Common myeloid progenitor, CD34-positive (primary cell): Measurements from ENCODE around the gene CIAPIN1.

Experiments used
- CTCF ChIA-PET: fragments of 350-600 bp; sonication (Branson Sonifier 250); formaldehyde crosslinking; loops from one replicate; lab custom pipeline; 2021; ENCODE audit warnings: antibody characterized with exemption; lab: Charles Lee
- POLR2A ChIA-PET: fragments of 350-600 bp; sonication (Branson Sonifier 250); formaldehyde crosslinking; loops from one replicate; lab custom pipeline; 2021; ENCODE audit warnings: antibody characterized with exemption; lab: Charles Lee
- DNase-seq, 3 donors: peaks; one replicate each; pipeline versions ENCODE4 v3.0.0 to v3.0.0-alpha.2; 2013
- H3K27ac ChIP-seq, 2 experiments: 1 replicate in 1 of 2; 2 replicates in 1 of 2; pipeline ENCODE4 v1.7.0; 2013; ENCODE audit warnings: inconsistent platforms in 2 of 2, low read length in 2 of 2, mild to moderate bottlenecking in 2 of 2, low read depth in 1 of 2, moderate library complexity in 1 of 2; ENCODE audit not compliant: severe bottlenecking in 2 of 2, insufficient read depth in 1 of 2, poor library complexity in 1 of 2
- H3K27me3 ChIP-seq, 5 experiments: replicated peaks in 2 of 5; 1 replicate in 3 of 5; 2 replicates in 2 of 5; pipeline versions ENCODE4 v1.6.1 to v1.7.0; 2013; ENCODE audit warnings: low read length in 4 of 5, mild to moderate bottlenecking in 2 of 5, moderate library complexity in 2 of 5, inconsistent platforms in 1 of 5; ENCODE audit not compliant: insufficient read depth in 5 of 5, control insufficient read depth in 4 of 5
- H3K36me3 ChIP-seq, 4 experiments: 1 replicate in 2 of 4; 2 replicates in 2 of 4; pipeline versions ENCODE4 v1.6.1 to v1.7.0; 2013; ENCODE audit warnings: low read length in 3 of 4, control low read depth in 1 of 4, mild to moderate bottlenecking in 1 of 4; ENCODE audit not compliant: control insufficient read depth in 4 of 4, insufficient read depth in 4 of 4
- H3K4me1 ChIP-seq, 4 experiments: 1 replicate in 3 of 4; 2 replicates in 1 of 4; pipeline versions ENCODE4 v1.6.1 to v1.7.1; 2013; ENCODE audit warnings: low read length in 3 of 4, mild to moderate bottlenecking in 3 of 4, control low read depth in 1 of 4, inconsistent platforms in 1 of 4, moderate library complexity in 1 of 4; ENCODE audit not compliant: control insufficient read depth in 4 of 4, insufficient read depth in 4 of 4; ENCODE audit errors: control extremely low read depth in 1 of 4
- H3K4me3 ChIP-seq, 7 experiments: 1 replicate in 4 of 7; 2 replicates in 3 of 7; pipeline versions ENCODE4 v1.5.1 to v1.7.0; 2013; ENCODE audit warnings: mild to moderate bottlenecking in 7 of 7, low read length in 6 of 7, moderate library complexity in 6 of 7, inconsistent platforms in 2 of 7, low read depth in 2 of 7, control low read depth in 1 of 7; ENCODE audit not compliant: insufficient read depth in 4 of 7, control insufficient read depth in 1 of 7; ENCODE audit errors: extremely low read depth in 1 of 7
- H3K9me3 ChIP-seq, 5 experiments: 1 replicate in 4 of 5; 2 replicates in 1 of 5; pipeline versions ENCODE4 v1.6.1 to v1.7.1; 2013; ENCODE audit warnings: low read length in 4 of 5, mild to moderate bottlenecking in 2 of 5, inconsistent platforms in 1 of 5, low read depth in 1 of 5, moderate library complexity in 1 of 5; ENCODE audit not compliant: control insufficient read depth in 4 of 5, insufficient read depth in 2 of 5; ENCODE audit errors: control extremely low read depth in 1 of 5
- WGBS: methylation state at CpG from one replicate; pipeline ENCODE4 v1.1.5; 2013; ENCODE audit not compliant: insufficient coverage; 5-methylcytosine and 5-hydroxymethylcytosine counted together

The CIAPIN1 gene

DNA sequence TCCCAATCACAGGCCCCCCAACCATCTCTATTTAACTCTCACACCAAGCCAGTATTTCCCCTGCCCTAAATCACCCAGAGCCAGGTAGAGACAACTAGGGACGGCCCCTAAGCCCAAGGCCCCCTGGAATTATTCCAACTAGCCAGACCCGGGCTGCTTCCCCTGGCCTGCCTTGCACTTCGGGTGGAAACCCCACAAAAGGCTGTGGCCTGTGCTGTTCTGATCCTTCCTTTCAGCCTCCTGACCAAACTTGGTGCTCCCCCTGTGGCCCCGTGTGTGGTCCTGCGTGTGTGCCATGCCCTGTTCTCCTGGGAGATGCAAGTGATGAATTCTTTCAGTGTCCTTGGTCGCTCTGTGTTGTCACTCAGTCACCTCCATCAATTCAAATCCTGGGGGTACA lies 27.7 kb downstream of the CIAPIN1 start:
- Histone ChIP-seq H3K27ac (peak overlapping the region in 1 of 2 experiments; percentile 26), H3K9me3 (no peaks in the 10 kb centered on the region), H3K27me3 (no peaks in the 10 kb centered on the region), H3K36me3 (no peaks in the 10 kb centered on the region), H3K4me3 (no peak overlapping the region), H3K4me1 (peaks cover 0 to 25% (median 21%) of the 10 kb centered on the region in 4 experiments)
- POLR2A ChIA-PET, result no interaction called here
- 73% methylated on average over 3 of the region's 6 CpGs for WGBS
- DNase-seq, result peak in 1 of 3 donors; percentile 5
- CTCF ChIA-PET, result interaction anchor here (0.8 to 14.8 kb wide), 13 partner anchors 10 to 113 kb away, joined by 3 to 250 read pairs (median 6); partner anchors contain the start of genes CCL17 and POLR2C

DNA sequence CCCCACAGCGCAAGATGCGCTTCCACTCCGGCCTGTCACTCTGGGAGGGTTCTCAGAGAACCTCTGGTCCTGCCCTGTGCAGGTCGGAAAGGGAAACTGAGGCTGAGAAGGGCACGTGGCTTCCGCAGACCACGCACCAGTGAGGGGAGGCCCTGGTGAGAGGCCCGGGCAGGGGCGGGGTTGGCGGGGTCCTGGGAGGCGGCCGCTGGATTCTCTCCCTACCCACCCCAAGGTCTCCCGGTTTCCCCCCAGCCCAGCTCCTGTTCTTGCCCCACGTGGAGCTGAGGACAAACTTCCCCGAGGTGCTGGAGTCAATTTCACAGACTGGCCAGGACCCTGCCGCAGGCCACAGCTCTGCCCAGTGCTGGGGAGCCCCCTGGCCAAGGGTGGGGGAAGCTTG lies 31.1 kb downstream of the CIAPIN1 start:
- H3K27ac ChIP-seq, result no peak overlapping the region
- peaks cover 0 to 25% (median 21%) of the 10 kb centered on the region in 4 experiments for H3K4me1 ChIP-seq
- no peaks in the 10 kb centered on the region for H3K9me3 ChIP-seq
- no peaks in the 10 kb centered on the region for H3K36me3 ChIP-seq
- peak overlapping the region in 1 of 7 experiments; percentile 60 for H3K4me3 ChIP-seq
- POLR2A ChIA-PET, result interaction anchor here (0.7 to 1.5 kb wide), 2 partner anchors 31 to 158 kb away, joined by 6 to 7 read pairs; partner anchors contain the start of genes CIAPIN1 and COQ9
- CTCF ChIA-PET, result interaction anchor here (0.8 to 14.8 kb wide), 22 partner anchors 10 to 167 kb away, joined by 3 to 250 read pairs (median 4); partner anchors contain the start of genes CIAPIN1, COQ9 and POLR2C
- H3K27me3 ChIP-seq, result peaks cover 0 to 1% (median 0%) of the 10 kb centered on the region in 5 experiments
- 86% methylated on average over 13 of the region's 16 CpGs for WGBS
- DNase-seq, result no peak

- Histone ChIP-seq H3K27me3 (peaks cover 0 to 5% (median 0%) of the 10 kb centered on the region in 5 experiments), H3K9me3 (no peaks in the 10 kb centered on the region), H3K36me3 (no peaks in the 10 kb centered on the region), H3K4me1 (peaks cover 0 to 19% (median 14%) of the 10 kb centered on the region in 4 experiments), H3K4me3 (no peak overlapping the region), H3K27ac (no peak overlapping the region)
- ChIA-PET CTCF (interaction anchor here (1.0 to 14.8 kb wide), 5 partner anchors 9 to 107 kb away, joined by 3 to 250 read pairs (median 4); partner anchors contain the start of gene CCL17), POLR2A (interaction anchor here (0.6 kb wide), 1 partner anchor 304 kb away, joined by 3 read pairs; no protein-coding TSS in a partner anchor)
- no peak for DNase-seq
- 80% methylated on average over 2 of the region's 7 CpGs for WGBS
These were observed 33.5 kb downstream of the CIAPIN1 start for GRCh38 chr16:57413733-57414132.

DNA sequence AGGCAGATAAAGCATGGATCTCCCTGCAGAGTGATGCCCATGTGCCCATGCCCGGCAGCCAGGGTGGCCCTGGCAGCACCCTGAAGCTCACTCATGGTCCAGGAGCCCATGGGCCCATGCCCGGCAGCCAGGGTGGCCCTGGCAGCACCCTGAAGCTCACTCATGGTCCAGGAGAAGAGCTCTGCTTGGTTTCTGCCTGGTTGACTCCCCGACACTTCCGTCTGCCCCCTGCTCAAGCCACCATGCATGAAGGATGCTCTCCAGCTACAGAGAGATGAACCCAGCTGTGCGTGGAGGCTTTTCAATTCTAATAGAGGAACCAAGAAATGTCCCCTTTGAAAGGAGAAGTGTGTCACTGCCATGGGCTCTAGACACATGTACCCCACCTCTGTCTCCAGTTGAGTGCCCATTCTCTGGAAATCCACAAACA lies 33.9 kb downstream of the CIAPIN1 start:
- Histone ChIP-seq H3K27ac (no peak overlapping the region), H3K27me3 (peaks cover 0 to 5% (median 0%) of the 10 kb centered on the region in 5 experiments), H3K4me3 (no peak overlapping the region), H3K9me3 (no peaks in the 10 kb centered on the region), H3K36me3 (no peaks in the 10 kb centered on the region), H3K4me1 (peaks cover 0 to 16% (median 11%) of the 10 kb centered on the region in 4 experiments)
- 97% methylated on average over 5 of the region's 5 CpGs for WGBS
- ChIA-PET CTCF (interaction anchor here (1.0 to 14.8 kb wide), 5 partner anchors 9 to 107 kb away, joined by 3 to 250 read pairs (median 4); partner anchors contain the start of gene CCL17), POLR2A (interaction anchor here (0.6 kb wide), 1 partner anchor 303 kb away, joined by 3 read pairs; no protein-coding TSS in a partner anchor)
- DNase-seq, result peak in 2 of 3 donors; percentile 15 to 25

- Histone ChIP-seq H3K9me3 (no peaks in the 10 kb centered on the region), H3K4me3 (no peak overlapping the region), H3K27ac (no peak overlapping the region), H3K27me3 (peaks cover 0 to 5% (median 0%) of the 10 kb centered on the region in 5 experiments), H3K36me3 (no peaks in the 10 kb centered on the region), H3K4me1 (peaks cover 0 to 16% (median 11%) of the 10 kb centered on the region in 4 experiments)
- 99% methylated on average over 9 of the region's 9 CpGs for WGBS
- ChIA-PET POLR2A (no interaction called here), CTCF (interaction anchor here (1.0 to 14.8 kb wide), 4 partner anchors 8 to 106 kb away, joined by 3 to 250 read pairs (median 4); partner anchors contain the start of gene CCL17)
- no peak for DNase-seq
These were observed 34.6 kb downstream of the CIAPIN1 start for GRCh38 chr16:57412584-57412983.

DNA sequence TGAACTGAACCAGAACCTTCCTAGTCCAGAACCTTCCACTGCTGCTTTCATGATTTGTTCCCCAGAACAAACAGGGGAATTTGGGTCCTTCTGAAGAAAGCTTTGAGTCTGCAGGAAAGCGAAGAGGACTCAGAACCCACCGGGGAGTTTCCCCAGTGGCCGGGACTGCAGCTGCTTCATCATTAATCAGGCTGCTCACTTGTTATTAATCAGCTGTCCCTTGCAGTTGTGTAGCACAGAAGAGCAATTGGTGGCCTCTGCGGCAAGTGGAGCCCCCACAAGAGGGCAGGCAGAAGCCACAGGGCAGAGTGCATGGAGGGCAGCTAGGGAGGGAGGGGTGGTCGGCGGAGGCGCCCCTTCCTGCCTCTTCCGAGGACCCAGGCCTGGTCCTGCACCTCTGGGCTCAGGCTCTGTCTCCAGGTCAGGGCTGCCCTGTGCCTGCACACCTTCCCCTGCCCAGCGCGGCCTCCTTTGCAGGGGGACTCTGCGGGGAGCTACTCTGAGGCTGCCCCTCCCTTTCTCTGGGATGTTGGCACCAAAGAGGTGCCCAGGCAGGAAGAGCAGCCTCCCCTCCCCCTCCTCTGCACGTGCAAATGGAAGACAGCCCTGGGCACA lies 35.7 kb downstream of the CIAPIN1 start:
- Histone ChIP-seq H3K4me1 (peaks cover 0 to 12% (median 5%) of the 10 kb centered on the region in 4 experiments), H3K9me3 (no peaks in the 10 kb centered on the region), H3K27me3 (peaks cover 0 to 5% (median 0%) of the 10 kb centered on the region in 5 experiments), H3K4me3 (no peak overlapping the region), H3K36me3 (no peaks in the 10 kb centered on the region), H3K27ac (no peak overlapping the region)
- whole genome bisulfite sequencing, result 97% methylated on average over 11 of the region's 12 CpGs
- no peak for DNase-seq
- POLR2A ChIA-PET, result no interaction called here
- CTCF ChIA-PET, result interaction anchor here (0.8 to 14.8 kb wide), 2 partner anchors 22 to 105 kb away, joined by 3 to 250 read pairs; no protein-coding TSS in a partner anchor
